Smooth muscle cell (in vitro differentiated cells): Measurements from ENCODE around the gene GSC. TPM values are rescaled to one million over a fixed set of nuclear protein-coding genes. Genes with fewer than 3 reads are reported as not detected.
"Not testable (repeated sequence)": the region's sequence is repeated elsewhere in the genome, so short reads cannot be mapped to it uniquely, and the experiment has no call there.

ENCODE experiments used
- DNase-seq: peaks from one replicate; lab custom pipeline; 2025; ENCODE audit not compliant: unreplicated experiment; lab: John Stamatoyannopoulos, UW
- H2AFZ ChIP-seq: fragments of 200-600 bp; sonication (generic); 2 replicates; pipeline ENCODE4 v1.6.0; 2016; ENCODE audit warnings: antibody characterized with exemption, low read depth, mild to moderate bottlenecking
- H3F3A ChIP-seq: fragments of 200-600 bp; sonication (generic); 2 replicates; pipeline ENCODE4 v1.6.0; 2017; ENCODE audit warnings: antibody characterized with exemption, low read depth
- H3K27ac ChIP-seq: fragments of 200-600 bp; sonication (generic); 2 replicates; pipeline ENCODE4 v1.5.1; 2016; ENCODE audit warnings: low read depth, mild to moderate bottlenecking
- H3K27me3 ChIP-seq: fragments of 200-600 bp; sonication (generic); 2 replicates; pipeline ENCODE4 v1.6.1; 2016; ENCODE audit warnings: low read depth, mild to moderate bottlenecking
- H3K36me3 ChIP-seq: fragments of 200-600 bp; sonication (generic); 2 replicates; pipeline ENCODE4 v1.5.1; 2016; ENCODE audit warnings: low read depth
- H3K4me1 ChIP-seq: fragments of 200-600 bp; sonication (generic); 2 replicates; pipeline ENCODE4 v1.5.1; 2016; ENCODE audit warnings: low read depth
- H3K4me2 ChIP-seq: fragments of 200-600 bp; sonication (generic); 2 replicates; pipeline ENCODE4 v1.6.0; 2016; ENCODE audit warnings: mild to moderate bottlenecking
- H3K4me3 ChIP-seq: fragments of 200-600 bp; sonication (generic); 2 replicates; pipeline ENCODE4 v1.5.1; 2016; ENCODE audit warnings: mild to moderate bottlenecking
- H3K79me2 ChIP-seq: fragments of 200-600 bp; sonication (generic); 2 replicates; pipeline ENCODE4 v1.6.0; 2016; ENCODE audit warnings: low read depth, mild to moderate bottlenecking
- H3K9ac ChIP-seq: fragments of 200-600 bp; sonication (generic); 2 replicates; pipeline ENCODE4 v1.6.0; 2016; ENCODE audit warnings: low read depth
- H3K9me3 ChIP-seq: fragments of 200-600 bp; sonication (generic); replicated peaks from 2 replicates; pipeline ENCODE4 v1.5.1; 2016; ENCODE audit warnings: low read depth
- H4K20me1 ChIP-seq: fragments of 200-600 bp; sonication (generic); 2 replicates; pipeline ENCODE4 v1.6.0; 2016; ENCODE audit warnings: low read depth
- CTCF ChIP-seq: fragments of 200-600 bp; sonication (generic); IDR thresholded peaks from 2 replicates; pipeline ENCODE4 v1.5.1; 2017; ENCODE audit warnings: borderline replicate concordance, mild to moderate bottlenecking, antibody characterized with exemption; ENCODE audit not compliant: insufficient read depth, poor library complexity, severe bottlenecking
- WGBS: methylation state at CpG from one replicate; pipeline ENCODE4 v1.1.7; 2016; ENCODE audit warnings: low lambda C conversion rate; 5-methylcytosine and 5-hydroxymethylcytosine counted together
- polyA plus RNA-seq: library from polyadenylated mRNA; unstranded; fragments of >200 nt; fragmentation: Nextera tagmentation; extraction: Ambion mirVana; gene quantifications from 2 replicates; pipeline ENCODE4 v1.2.1, GENCODE V29; 2016
- total RNA-seq: library from RNA; depleted of rRNA; stranded (reverse); fragments of >200 nt; gene quantifications from 2 replicates; pipeline ENCODE4 v1.2.3, GENCODE V29; 2014

GSC gene
- total and polyA plus RNA-seq, 2 experiments from 2014 or later = not detected

DNA sequence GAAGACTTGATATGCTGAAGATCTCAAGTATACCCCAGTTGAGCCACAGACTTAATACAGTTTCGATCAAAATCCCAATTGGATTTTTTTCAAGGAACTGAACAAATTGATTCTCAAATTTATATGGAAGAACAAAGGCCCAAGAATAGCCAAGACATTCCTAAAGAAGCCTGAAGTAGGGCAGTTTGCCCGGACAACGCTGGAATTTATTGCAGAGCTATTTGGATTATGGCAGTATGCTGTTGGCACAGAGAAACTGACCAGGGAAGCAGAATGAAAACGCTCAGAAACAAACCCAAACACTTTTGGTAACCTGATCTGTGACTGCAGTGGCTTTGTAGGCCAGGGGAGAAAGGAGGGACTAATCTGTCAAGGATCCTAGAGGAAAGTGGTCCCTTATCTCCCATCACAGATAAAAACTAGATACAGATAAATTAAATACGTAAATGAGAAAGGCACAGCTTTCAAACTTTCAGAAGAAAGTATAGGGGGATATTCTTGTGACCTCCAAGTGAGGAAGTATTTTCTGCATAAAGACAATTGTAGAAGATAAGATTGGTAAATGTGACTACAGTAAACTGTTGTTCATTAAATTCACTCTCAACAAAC lies 35.9 kb upstream of the GSC start:
- 61% methylated on average over 5 of the region's 5 CpGs for WGBS
- H3K4me1 ChIP-seq = peaks cover 4% of the 10 kb centered on the region
- TF ChIP-seq CTCF = no peak

GRCh38 chr14:94801225-94801624 lies 31.3 kb upstream of the GSC start:
- DNase-seq = no peak
- TF ChIP-seq CTCF = no peak
- Histone ChIP-seq H3K9ac (no peak overlapping the region), H3K27me3 (peaks cover 6% of the 10 kb centered on the region), H3K4me3 (no peak overlapping the region), H3K9me3 (no peaks in the 10 kb centered on the region), H3K27ac (no peak overlapping the region), H3K79me2 (no peaks in the 10 kb centered on the region), H4K20me1 (no peaks in the 10 kb centered on the region), H3F3A (no peaks in the 10 kb centered on the region), H3K36me3 (no peaks in the 10 kb centered on the region), H3K4me1 (peaks cover 4% of the 10 kb centered on the region), H3K4me2 (no peak overlapping the region), H2AFZ (no peak overlapping the region)
- WGBS = 93% methylated on average over 8 of the region's 8 CpGs

More for the DNA sequence above, 35.9 kb upstream of the GSC start:
- Histone ChIP-seq H3K36me3 (no peaks in the 10 kb centered on the region), H4K20me1 (no peaks in the 10 kb centered on the region), H3K9ac (no peak overlapping the region), H3K4me3 (no peak overlapping the region), H3K27me3 (peaks cover 5% of the 10 kb centered on the region), H2AFZ (no peak overlapping the region), H3K9me3 (no peaks in the 10 kb centered on the region), H3K79me2 (no peaks in the 10 kb centered on the region), H3K27ac (no peak overlapping the region), H3K4me2 (no peak overlapping the region), H3F3A (no peaks in the 10 kb centered on the region)
- no peak for DNase-seq

- not testable (repeated sequence) for H3K4me1 ChIP-seq, H3K4me3 ChIP-seq, H3K36me3 ChIP-seq, H2AFZ ChIP-seq, H3K9ac ChIP-seq, H3K79me2 ChIP-seq, H3K27me3 ChIP-seq, DNase-seq, H3K9me3 ChIP-seq, H3F3A ChIP-seq, H3K4me2 ChIP-seq, H3K27ac ChIP-seq, H4K20me1 ChIP-seq
- 90% methylated on average over 9 of the region's 9 CpGs for WGBS
Observed at GRCh38 chr14:94800764-94801163, 30.9 kb upstream of the GSC start.

DNA sequence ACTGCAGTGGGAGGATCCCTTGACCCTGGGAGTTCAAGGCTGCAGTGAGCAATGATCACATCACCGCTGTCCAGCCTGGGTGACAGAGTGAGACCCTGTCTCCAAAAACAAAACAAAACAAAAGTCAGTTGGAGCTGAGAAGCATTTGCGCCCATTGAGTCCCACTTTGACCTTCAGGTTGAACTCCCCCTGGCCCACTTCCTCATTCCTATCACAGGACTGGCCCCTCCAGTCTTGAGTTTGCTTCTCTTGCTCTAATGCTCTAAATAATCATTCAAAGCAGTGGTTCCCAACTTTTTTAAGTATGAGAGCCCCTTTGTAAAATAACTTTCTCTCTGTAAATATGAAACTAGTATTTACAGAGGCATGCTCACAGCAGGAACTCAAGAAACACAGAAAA lies 28.0 kb upstream of the GSC start:
- H3K9ac ChIP-seq = no peak overlapping the region
- H3K27me3 ChIP-seq = peaks cover 12% of the 10 kb centered on the region
- WGBS = 93% methylated on average over 2 of the region's 2 CpGs
- no peaks in the 10 kb centered on the region for H4K20me1 ChIP-seq
- no peak for DNase-seq
- no peak for TF ChIP-seq CTCF
- no peaks in the 10 kb centered on the region for H3K4me1 ChIP-seq
- no peaks in the 10 kb centered on the region for H3K36me3 ChIP-seq
- H3K79me2 ChIP-seq = no peaks in the 10 kb centered on the region
- H3K27ac ChIP-seq = no peak overlapping the region
- no peak overlapping the region for H3K4me2 ChIP-seq
- H3K4me3 ChIP-seq = no peak overlapping the region
- no peaks in the 10 kb centered on the region for H3K9me3 ChIP-seq
- no peaks in the 10 kb centered on the region for H3F3A ChIP-seq
- H2AFZ ChIP-seq = no peak overlapping the region
